H1 (cell line): ENCODE data around the gene SAMD14. TPM values are rescaled to one million over a fixed set of nuclear protein-coding genes. Genes with fewer than 3 reads are reported as not detected.

ENCODE experiments used
- CTCF ChIA-PET: fragments of 300-600 bp; sonication (Branson Sonifier 250); formaldehyde crosslinking; loops from one replicate; lab custom pipeline; 2021; ENCODE audit not compliant: partially characterized antibody; lab: Charles Lee
- POLR2A ChIA-PET: fragments of 300-600 bp; sonication (Branson Sonifier 250); formaldehyde crosslinking; loops from one replicate; lab custom pipeline; 2021; ENCODE audit warnings: inconsistent platforms; ENCODE audit not compliant: partially characterized antibody; lab: Charles Lee
- DNase-seq, 2 experiments: peaks; one replicate each; pipeline versions ENCODE4 v3.0.0 to v3.0.0-alpha.2; 2010 to 2022; ENCODE audit warnings: low spot score in 2 of 2, low read depth in 1 of 2, mixed read lengths in 1 of 2
- FAIRE-seq: peaks from 2 replicates; lab custom pipeline; 2011; peaks lifted over from hg19 to GRCh38; lab: Jason Lieb, UNC
- H2AFZ ChIP-seq: 2 replicates; pipeline ENCODE4 v1.8.1; 2012; ENCODE audit warnings: low read length, inconsistent platforms
- H2AK5ac ChIP-seq: 2 replicates; pipeline ENCODE4 v1.6.1; 2013; ENCODE audit warnings: low read depth, low read length
- H2BK120ac ChIP-seq: replicated peaks from 2 replicates; pipeline ENCODE3; 2013; ENCODE audit warnings: low read depth, low read length, inconsistent platforms
- H2BK12ac ChIP-seq: 2 replicates; pipeline ENCODE4 v1.6.1; 2013; ENCODE audit warnings: low read depth, low read length
- H2BK15ac ChIP-seq: 2 replicates; pipeline ENCODE4 v1.6.1; 2013; ENCODE audit warnings: low read length
- H2BK20ac ChIP-seq: 2 replicates; pipeline ENCODE4 v1.6.1; 2013; ENCODE audit warnings: low read length
- H2BK5ac ChIP-seq: 2 replicates; pipeline ENCODE4 v1.6.1; 2013; ENCODE audit warnings: low read depth, low read length
- H3K14ac ChIP-seq: 2 replicates; pipeline ENCODE4 v1.6.1; 2013; ENCODE audit warnings: inconsistent platforms; ENCODE audit not compliant: insufficient read length
- H3K18ac ChIP-seq: 2 replicates; pipeline ENCODE4 v1.6.1; 2013; ENCODE audit warnings: low read length; ENCODE audit errors: extremely low read depth
- H3K23ac ChIP-seq: 2 replicates; pipeline ENCODE4 v1.6.1; 2013; ENCODE audit warnings: inconsistent platforms; ENCODE audit not compliant: insufficient read length
- H3K23me2 ChIP-seq: 2 replicates; pipeline ENCODE4 v1.6.1; 2013; ENCODE audit warnings: low read depth, low read length
- H3K27ac ChIP-seq: 2 replicates; pipeline ENCODE4 v1.6.1; 2011; ENCODE audit warnings: low read depth, low read length, inconsistent platforms
- H3K27me3 ChIP-seq, 4 experiments: replicated peaks in 1 of 4; 1 replicate in 1 of 4; 2 replicates in 3 of 4; pipeline versions ENCODE4 v1.6.1 to v1.8.1; 2011 to 2013; ENCODE audit warnings: low read length in 3 of 4, mild to moderate bottlenecking in 3 of 4, inconsistent platforms in 2 of 4, mixed read lengths in 2 of 4, moderate library complexity in 1 of 4; ENCODE audit not compliant: control insufficient read depth in 3 of 4, insufficient read depth in 3 of 4; ENCODE audit errors: extremely low read depth in 1 of 4
- H3K36me3 ChIP-seq, 4 experiments: 2 replicates each; pipeline versions ENCODE4 v1.6.1 to v1.8.1; 2011 to 2013; ENCODE audit warnings: mild to moderate bottlenecking in 4 of 4, low read length in 3 of 4, moderate library complexity in 2 of 4, control low read depth in 1 of 4, inconsistent platforms in 1 of 4; ENCODE audit not compliant: insufficient read depth in 4 of 4, control insufficient read depth in 2 of 4
- H3K4ac ChIP-seq: replicated peaks from 2 replicates; pipeline ENCODE3; 2013; ENCODE audit warnings: low read length, low read depth, mixed read lengths, inconsistent platforms; ENCODE audit not compliant: insufficient read length
- H3K4me1 ChIP-seq, 4 experiments: replicated peaks in 1 of 4; 1 replicate in 1 of 4; 2 replicates in 3 of 4; pipeline versions ENCODE4 v1.6.1 to v1.8.1; 2011 to 2013; ENCODE audit warnings: low read length in 3 of 4, inconsistent platforms in 2 of 4, mixed read lengths in 1 of 4; ENCODE audit not compliant: insufficient read depth in 4 of 4, control insufficient read depth in 3 of 4
- H3K4me2 ChIP-seq, 2 experiments: 2 replicates each; pipeline versions ENCODE4 v1.6.1 to v1.8.1; 2011 to 2013; ENCODE audit warnings: low read depth in 2 of 2, low read length in 2 of 2, control low read depth in 1 of 2, inconsistent platforms in 1 of 2, mild to moderate bottlenecking in 1 of 2; ENCODE audit not compliant: insufficient read depth in 1 of 2
- H3K4me3 ChIP-seq, 4 experiments: fragments of 200-600, 300-600 bp in 1 of 4; sonication (generic), shearing (Covaris generic), sonication (Bioruptor Twin) in 1 of 4; 2 replicates each; pipeline versions ENCODE4 v1.5.1 to v1.8.1; 2011 to 2016; ENCODE audit warnings: low read length in 4 of 4, low read depth in 3 of 4, control low read depth in 2 of 4, inconsistent platforms in 2 of 4, mild to moderate bottlenecking in 2 of 4, mixed read lengths in 1 of 4, moderate library complexity in 1 of 4; ENCODE audit not compliant: insufficient read depth in 2 of 4; ENCODE audit errors: extremely low read depth in 1 of 4
- H3K56ac ChIP-seq: replicated peaks from 2 replicates; pipeline ENCODE3; 2013; ENCODE audit warnings: low read depth, mild to moderate bottlenecking, mixed read lengths, low read length, inconsistent platforms; ENCODE audit not compliant: insufficient read length
- H3K79me1 ChIP-seq: 2 replicates; pipeline ENCODE4 v1.6.1; 2013; ENCODE audit warnings: low read depth, low read length, control low read depth
- H3K79me2 ChIP-seq, 2 experiments: 2 replicates each; pipeline versions ENCODE4 v1.6.1 to v1.8.1; 2012 to 2013; ENCODE audit warnings: low read length in 2 of 2, mild to moderate bottlenecking in 2 of 2, inconsistent platforms in 1 of 2; ENCODE audit not compliant: insufficient read depth in 2 of 2, control insufficient read depth in 1 of 2
- H3K9ac ChIP-seq, 4 experiments: replicated peaks in 1 of 4; 1 replicate in 1 of 4; 2 replicates in 3 of 4; pipeline versions ENCODE4 v1.6.1 to v1.8.1; 2011 to 2013; ENCODE audit warnings: low read depth in 3 of 4, low read length in 3 of 4, control low read depth in 2 of 4, mild to moderate bottlenecking in 2 of 4, moderate library complexity in 2 of 4, inconsistent platforms in 1 of 4; ENCODE audit errors: extremely low read depth in 1 of 4
- H3K9me3 ChIP-seq, 2 experiments: 2 replicates each; pipeline versions ENCODE4 v1.6.1 to v1.8.1; 2012 to 2013; ENCODE audit warnings: mild to moderate bottlenecking in 2 of 2, moderate library complexity in 2 of 2, control low read depth in 1 of 2, inconsistent platforms in 1 of 2, low read depth in 1 of 2, low read length in 1 of 2, mixed read lengths in 1 of 2; ENCODE audit not compliant: insufficient read depth in 2 of 2
- H4K20me1 ChIP-seq, 2 experiments: replicated peaks in 1 of 2; 2 replicates each; pipeline versions ENCODE3 to v1.8.1; 2011 to 2013; ENCODE audit warnings: inconsistent platforms in 2 of 2, low read length in 2 of 2, mild to moderate bottlenecking in 1 of 2; ENCODE audit not compliant: insufficient read depth in 2 of 2, control insufficient read depth in 1 of 2
- H4K5ac ChIP-seq: 2 replicates; pipeline ENCODE4 v1.6.1; 2013; ENCODE audit warnings: low read length, low read depth, mixed read lengths, inconsistent platforms; ENCODE audit not compliant: insufficient read length
- H4K8ac ChIP-seq: 2 replicates; pipeline ENCODE4 v1.8.0; 2013; ENCODE audit warnings: mild to moderate bottlenecking, moderate library complexity, low read length, inconsistent platforms; ENCODE audit not compliant: insufficient read depth; ENCODE audit errors: extremely low read depth
- H4K91ac ChIP-seq: replicated peaks from 2 replicates; pipeline ENCODE3; 2013; ENCODE audit warnings: low read length, mixed read lengths, inconsistent platforms; ENCODE audit not compliant: insufficient read length
- HDAC6 ChIP-seq: IDR thresholded peaks from one replicate; pipeline ENCODE4 v1.7.1; 2012; ENCODE audit warnings: low read depth, mild to moderate bottlenecking, inconsistent platforms, low read length, moderate library complexity
- SRF ChIP-seq: IDR thresholded peaks from 2 replicates; pipeline ENCODE4 v1.6.1; 2011; ENCODE audit warnings: mild to moderate bottlenecking, low read depth, low read length, moderate library complexity
- TAF1 ChIP-seq: IDR thresholded peaks from 2 replicates; pipeline ENCODE4 v1.6.1; 2011; ENCODE audit warnings: mild to moderate bottlenecking, low read depth, low read length
- YY1 ChIP-seq: IDR thresholded peaks from 2 replicates; pipeline ENCODE4 v1.6.1; 2011; ENCODE audit warnings: low read depth, mild to moderate bottlenecking, low read length
- WGBS, 2 experiments: shearing (Covaris generic) in 1 of 2; methylation state at CpG; one replicate each; pipeline versions ENCODE4 v1.1.6 to v1.1.7; 2013 to 2015; ENCODE audit warnings: low lambda C conversion rate in 2 of 2, mixed read lengths in 2 of 2, inconsistent platforms in 1 of 2, low coverage in 1 of 2, missing lambda C conversion rate in 1 of 2; ENCODE audit not compliant: insufficient replicate concordance in 2 of 2, insufficient coverage in 1 of 2, insufficient read length in 1 of 2; ENCODE audit errors: extremely low coverage in 1 of 2, missing lambda C conversion rate in 1 of 2; 5-methylcytosine and 5-hydroxymethylcytosine counted together
- polyA plus RNA-seq, 7 experiments: library from polyadenylated mRNA; depleted of rRNA in 3 of 7; stranded (reverse) in 5 of 7; unstranded in 2 of 7; fragments of >200 nt in 5 of 7; fragments of 200-250 nt in 2 of 7; gene quantifications; 1 replicate in 5 of 7; 2 replicates in 1 of 7; 4 replicates in 1 of 7; pipeline versions ENCODE4 v1.2.1 to v1.2.3, GENCODE V29; 2011 to 2013; ENCODE audit warnings: missing spikeins in 2 of 7, mixed read lengths in 2 of 7
- total RNA-seq: library from RNA; stranded (reverse); fragmentation: NEBNext Ultra II Directional; extraction: Animal tissue kit (Norgen Biotek cat#: 25700); gene quantifications from 2 replicates; pipeline ENCODE4 v1.2.1, GENCODE V29; 2021

The SAMD14 gene
- total and polyA plus RNA-seq, 2 of the 8 experiments (the other 6 are each of a cell fraction or from before 2014, with no cell fraction given) = 5.7 to 5.8 TPM

GRCh38 chr17:50106393-50107131 is 23.4 kb downstream of the SAMD14 start:
- no peak for FAIRE-seq

More at GRCh38 chr17:50106393-50107131, 23.4 kb downstream of the SAMD14 start:
- Histone ChIP-seq H3K9ac (no peak overlapping the region; a peak in 1 of 7 replicates), H4K8ac (no peak overlapping the region), H3K23ac (no peak overlapping the region), H3K56ac (peak overlapping the region; percentile 53), H3K9me3 (no peaks in the 10 kb centered on the region), H4K5ac (no peak overlapping the region), H3K4me1 (peaks cover 0 to 10% (median 5%) of the 10 kb centered on the region in 4 experiments; a peak in 5 of 7 replicates), H3K36me3 (no peaks in the 10 kb centered on the region; a peak in 2 of 8 replicates), H2AK5ac (no peak overlapping the region), H2BK15ac (no peak overlapping the region), H4K20me1 (peaks cover 2% of the 10 kb centered on the region in 2 experiments), H2AFZ (no peak overlapping the region), H3K23me2 (no peaks in the 10 kb centered on the region), H3K4me3 (no peak overlapping the region), H3K79me2 (no peaks in the 10 kb centered on the region), H3K4me2 (no peak overlapping the region), H3K18ac (no peak overlapping the region), H4K91ac (no peak overlapping the region), H3K79me1 (no peaks in the 10 kb centered on the region; the same call in 1 of the 2 replicates), H2BK5ac (no peak overlapping the region), H2BK120ac (no peak overlapping the region), H3K14ac (no peak overlapping the region), H2BK12ac (no peak overlapping the region), H3K27me3 (no peaks in the 10 kb centered on the region), H3K27ac (no peak overlapping the region), H2BK20ac (no peak overlapping the region), H3K4ac (no peak overlapping the region)
- WGBS, 2 experiments = 85% methylated on average over 12 of the region's 13 CpGs; no CpG with 5 or more reads in 1 of the 2 experiments
- ChIA-PET POLR2A (interaction anchor here (0.7 kb wide), 1 partner anchor 17 kb away, joined by 3 read pairs; no protein-coding TSS in a partner anchor), CTCF (interaction anchor here (0.8 to 23.0 kb wide), 3 partner anchors 9 to 55 kb away, joined by 3 to 412 read pairs (median 3); partner anchors contain the start of gene PDK2)
- TF ChIP-seq YY1 = no peak
- no peak for TF ChIP-seq TAF1
- TF ChIP-seq SRF = no peak
- TF ChIP-seq HDAC6 = no peak
- no peak for DNase-seq
